ENCODE data around the gene CYREN.

Gene CYREN

DNA sequence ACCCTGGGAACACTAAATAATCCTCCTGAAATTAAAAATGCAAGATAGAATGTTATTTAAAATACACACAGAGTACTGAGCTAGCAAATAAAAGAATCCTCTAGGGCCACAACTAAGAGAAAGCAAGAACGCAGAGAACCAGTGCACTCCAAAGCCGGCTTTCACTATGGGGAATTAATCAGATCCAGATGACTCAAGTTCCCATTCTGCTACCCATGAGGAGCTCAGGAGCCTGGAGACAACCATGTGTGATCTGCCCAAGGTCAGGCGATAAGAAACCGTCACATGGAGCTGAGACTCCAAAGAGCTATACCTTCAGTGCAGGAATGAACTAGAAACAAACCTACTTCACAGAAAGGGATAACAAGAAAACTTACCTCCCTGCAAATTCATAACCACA is 19.5 kb upstream of the CYREN start:
- Mint-ChIP-seq H3K4me1 (ENCODE audit: low read depth) (peaks cover 9% of the 10 kb centered on the region), H3K27ac (peak overlapping the region; percentile 11), H3K27me3 (no peaks in the 10 kb centered on the region), H3K9me3 (no peaks in the 10 kb centered on the region), H3K4me3 (no peak overlapping the region), H3K36me3 (ENCODE audit: low read depth) (peaks cover 97% of the 10 kb centered on the region)
- DNase-seq, result no peak

- no peak for DNase-seq
- H3K9me3 Mint-ChIP-seq, result no peaks in the 10 kb centered on the region
- H3K27me3 Mint-ChIP-seq, result no peaks in the 10 kb centered on the region
- H3K4me3 Mint-ChIP-seq, result no peak overlapping the region
- H3K36me3 Mint-ChIP-seq (ENCODE audit: low read depth), result peaks cover 97% of the 10 kb centered on the region
- peaks cover 9% of the 10 kb centered on the region for H3K4me1 Mint-ChIP-seq (ENCODE audit: low read depth)
- H3K27ac Mint-ChIP-seq, result no peak overlapping the region
These were observed 18.7 kb upstream of the CYREN start for GRCh38 chr7:135189221-135189662.

DNA sequence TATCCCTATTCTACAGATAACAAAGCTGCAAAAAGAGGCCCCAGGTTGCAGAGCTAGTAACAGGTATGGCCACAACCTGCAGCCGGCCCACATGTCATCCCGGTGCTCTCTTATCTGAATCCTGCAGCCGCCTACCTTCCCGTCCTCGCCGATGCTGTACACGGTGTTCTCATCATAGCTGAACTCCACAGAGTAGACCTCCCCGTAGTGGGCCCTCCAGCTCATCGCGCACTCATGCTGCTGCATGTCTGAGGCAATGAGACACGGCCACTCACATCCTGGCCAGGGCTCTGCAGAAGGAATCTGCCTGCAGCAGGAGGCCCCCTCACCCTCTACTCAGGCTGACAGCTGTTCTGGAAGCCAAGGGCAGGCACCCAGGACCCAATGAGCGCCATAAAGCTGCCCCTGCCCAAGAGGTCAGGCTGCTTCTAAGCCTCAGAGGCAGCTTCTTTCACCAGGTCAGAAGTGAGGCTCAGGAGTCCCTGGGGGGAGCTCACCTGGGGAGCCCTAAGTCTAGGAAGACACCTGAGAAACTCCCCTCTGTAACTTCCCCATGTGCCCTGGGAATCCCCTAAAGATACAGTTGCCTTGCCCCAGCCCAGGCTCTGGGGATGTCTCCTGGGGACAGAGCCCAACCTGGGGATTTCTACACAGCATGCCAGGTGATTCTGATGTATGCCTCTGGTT is 17.9 kb upstream of the CYREN start:
- no peak overlapping the region for H3K4me3 Mint-ChIP-seq
- no peaks in the 10 kb centered on the region for H3K27me3 Mint-ChIP-seq
- peaks cover 97% of the 10 kb centered on the region for H3K36me3 Mint-ChIP-seq (ENCODE audit: low read depth)
- DNase-seq, result no peak
- peaks cover 9% of the 10 kb centered on the region for H3K4me1 Mint-ChIP-seq (ENCODE audit: low read depth)
- no peak overlapping the region for H3K27ac Mint-ChIP-seq
- H3K9me3 Mint-ChIP-seq, result peaks cover 5% of the 10 kb centered on the region

- Mint-ChIP-seq H3K36me3 (ENCODE audit: low read depth) (peaks cover 98% of the 10 kb centered on the region), H3K4me3 (no peak overlapping the region), H3K27me3 (no peaks in the 10 kb centered on the region), H3K27ac (peak overlapping the region; percentile 57), H3K4me1 (ENCODE audit: low read depth) (peaks cover 9% of the 10 kb centered on the region), H3K9me3 (peaks cover 17% of the 10 kb centered on the region)
- DNase-seq, result no peak
These were observed 16.3 kb upstream of the CYREN start for GRCh38 chr7:135186841-135187253.

DNA sequence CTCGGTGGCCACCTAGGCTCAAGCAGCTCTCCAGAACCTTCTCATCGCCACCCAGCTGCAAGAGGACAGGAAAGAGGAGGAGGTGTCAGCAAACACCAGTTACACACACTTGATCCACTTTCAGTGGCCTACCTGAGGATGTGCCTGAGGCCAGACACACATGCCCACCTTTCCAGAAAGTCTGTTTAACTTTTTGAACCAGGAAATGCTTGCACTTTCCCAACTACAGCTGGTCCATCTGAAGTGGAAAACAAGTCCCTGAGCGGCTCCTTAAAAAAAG is 15.7 kb upstream of the CYREN start:
- H3K4me3 Mint-ChIP-seq, result no peak overlapping the region
- no peak overlapping the region for H3K27ac Mint-ChIP-seq
- no peak for DNase-seq
- peaks cover 99% of the 10 kb centered on the region for H3K36me3 Mint-ChIP-seq (ENCODE audit: low read depth)
- H3K9me3 Mint-ChIP-seq, result peaks cover 22% of the 10 kb centered on the region
- no peaks in the 10 kb centered on the region for H3K27me3 Mint-ChIP-seq
- H3K4me1 Mint-ChIP-seq (ENCODE audit: low read depth), result peaks cover 9% of the 10 kb centered on the region

DNA sequence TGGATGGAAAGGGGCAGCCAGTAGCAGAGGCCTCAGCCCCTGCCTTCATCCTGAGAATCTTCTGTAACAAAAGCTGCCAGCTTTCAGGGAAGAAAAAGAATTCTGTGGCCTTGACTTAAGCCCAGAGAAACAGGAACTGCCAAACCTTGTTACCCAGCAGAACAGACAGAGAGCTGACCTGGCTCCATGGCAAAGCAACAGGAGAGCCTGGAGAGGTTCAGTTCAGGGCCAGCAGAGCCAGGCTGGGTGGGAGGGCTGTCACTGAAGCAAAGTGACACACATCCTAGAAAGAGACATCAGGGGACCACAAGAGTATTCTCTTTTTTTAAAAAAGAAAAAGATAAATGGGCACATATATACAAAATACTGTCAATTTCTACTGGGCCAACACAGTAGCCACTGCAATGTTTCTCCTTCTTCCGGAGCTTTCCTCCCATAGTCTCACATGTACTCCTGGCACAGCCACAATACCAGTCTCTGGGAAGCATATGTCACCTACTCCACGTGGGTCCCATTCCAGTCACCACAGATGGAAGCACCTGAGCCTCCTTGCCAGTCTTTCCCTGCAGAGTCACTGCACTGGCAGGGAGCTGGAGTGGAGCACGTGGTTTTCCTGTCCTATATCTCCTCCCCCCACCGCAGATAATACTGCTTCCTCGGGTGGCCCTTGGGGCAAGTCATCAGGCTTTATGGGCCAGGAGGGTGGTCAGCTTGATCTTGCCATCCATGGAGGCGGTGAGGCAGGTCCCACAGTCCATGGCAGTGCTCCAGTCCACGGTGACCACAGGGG is 15.2 kb upstream of the CYREN start:
- Mint-ChIP-seq H3K36me3 (ENCODE audit: low read depth) (peaks cover 99% of the 10 kb centered on the region), H3K27ac (no peak overlapping the region), H3K27me3 (no peaks in the 10 kb centered on the region), H3K4me1 (ENCODE audit: low read depth) (peaks cover 9% of the 10 kb centered on the region), H3K4me3 (no peak overlapping the region), H3K9me3 (peaks cover 24% of the 10 kb centered on the region)
- no peak for DNase-seq

DNA sequence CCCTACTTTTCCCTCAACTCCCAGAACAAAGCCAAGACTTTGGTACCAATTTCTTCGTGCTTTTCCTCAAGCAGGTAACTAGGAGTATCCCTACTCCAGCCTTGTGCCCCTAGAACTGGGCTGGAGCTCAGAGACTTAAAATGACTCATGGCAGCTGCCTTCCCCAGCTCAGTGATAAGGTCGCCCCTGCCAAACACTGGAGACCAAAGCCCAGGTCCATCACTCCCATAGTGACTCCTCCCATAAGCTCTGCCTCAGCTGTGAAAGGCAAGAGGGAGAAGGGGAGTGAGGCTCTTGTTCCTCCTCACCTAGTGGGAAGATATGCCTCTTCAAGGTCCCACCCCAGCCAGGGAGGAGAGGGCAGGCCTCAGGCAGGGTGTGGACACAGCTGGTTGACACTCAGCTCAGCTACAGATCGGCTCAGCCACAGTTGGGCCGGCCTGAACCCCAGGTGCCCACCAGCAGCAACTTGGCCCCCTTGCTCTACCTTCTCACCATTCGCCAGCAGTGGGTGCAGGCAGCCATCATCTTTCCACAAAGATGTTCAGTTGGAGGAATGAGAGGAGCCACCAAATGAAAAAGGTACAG is 13.8 kb upstream of the CYREN start:
- peaks cover 96% of the 10 kb centered on the region for H3K36me3 Mint-ChIP-seq (ENCODE audit: low read depth)
- H3K27ac Mint-ChIP-seq, result no peak overlapping the region
- H3K4me3 Mint-ChIP-seq, result no peak overlapping the region
- no peaks in the 10 kb centered on the region for H3K27me3 Mint-ChIP-seq
- no peak for DNase-seq
- H3K4me1 Mint-ChIP-seq (ENCODE audit: low read depth), result peaks cover 9% of the 10 kb centered on the region
- H3K9me3 Mint-ChIP-seq, result peaks cover 33% of the 10 kb centered on the region

DNA sequence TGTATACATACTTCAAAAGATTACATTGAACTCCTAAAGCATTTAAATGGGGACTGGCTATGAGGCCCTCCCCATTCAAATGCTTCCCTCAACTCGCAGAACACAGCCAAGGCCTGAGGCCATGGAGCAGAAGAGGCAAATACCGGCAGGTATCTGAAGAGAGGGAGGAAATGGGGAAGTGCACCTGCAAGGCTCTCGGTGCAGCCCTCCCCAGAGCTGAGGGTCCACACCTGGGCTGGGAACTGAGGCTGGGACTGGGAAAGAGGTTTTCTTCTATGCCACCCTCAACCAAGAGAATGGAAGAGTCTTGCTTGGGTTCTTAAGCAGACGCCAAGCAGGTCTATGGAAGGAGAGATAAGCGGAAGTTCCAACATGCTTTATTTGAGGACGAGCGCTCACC is 13.0 kb upstream of the CYREN start:
- H3K27ac Mint-ChIP-seq, result no peak overlapping the region

DNA sequence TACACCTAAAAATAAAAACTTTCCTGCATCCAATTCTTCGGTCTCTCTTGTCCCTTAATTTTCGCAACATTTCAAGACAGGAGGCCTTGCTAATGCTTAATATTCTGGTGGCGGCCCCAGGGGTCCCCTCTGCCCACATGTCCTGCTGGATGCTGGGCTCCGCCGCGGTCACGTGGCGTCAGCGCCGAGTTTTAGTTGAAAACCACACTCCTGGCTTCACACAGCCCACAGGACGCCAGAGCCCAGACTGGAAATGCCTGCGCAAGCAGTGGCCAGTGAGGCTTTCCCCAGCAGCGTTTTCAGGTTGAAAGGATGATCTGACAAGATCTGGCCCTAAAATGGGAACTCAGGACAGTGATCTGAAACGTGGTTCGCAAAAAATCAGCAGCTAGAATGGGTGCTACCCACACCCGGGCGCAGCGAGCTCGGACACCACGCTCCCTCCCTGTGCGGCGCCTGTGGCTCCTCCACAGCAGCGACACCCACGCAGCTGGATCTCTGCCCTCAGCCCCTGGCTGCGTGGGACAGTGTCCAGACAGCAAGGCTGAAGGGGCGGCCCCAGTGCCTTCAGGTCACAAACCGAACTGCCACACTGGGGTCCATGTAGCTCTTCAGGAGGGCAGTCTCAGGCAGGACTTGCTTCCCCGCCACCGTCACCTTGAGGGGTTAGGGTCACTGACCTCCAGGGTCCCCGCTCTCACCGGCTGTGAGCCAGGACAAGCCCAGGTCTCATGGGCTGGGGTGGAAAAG is 11.6 kb upstream of the CYREN start:
- Mint-ChIP-seq H3K36me3 (ENCODE audit: low read depth) (peaks cover 80% of the 10 kb centered on the region), H3K27ac (no peak overlapping the region), H3K4me1 (ENCODE audit: low read depth) (peaks cover 7% of the 10 kb centered on the region), H3K4me3 (no peak overlapping the region), H3K9me3 (peaks cover 39% of the 10 kb centered on the region), H3K27me3 (no peaks in the 10 kb centered on the region)
- no peak for DNase-seq

More for the DNA sequence above, 13.0 kb upstream of the CYREN start:
- Mint-ChIP-seq H3K27me3 (no peaks in the 10 kb centered on the region), H3K36me3 (ENCODE audit: low read depth) (peaks cover 93% of the 10 kb centered on the region), H3K9me3 (peaks cover 39% of the 10 kb centered on the region), H3K4me3 (no peak overlapping the region), H3K4me1 (ENCODE audit: low read depth) (peaks cover 9% of the 10 kb centered on the region)
- no peak for DNase-seq

DNA sequence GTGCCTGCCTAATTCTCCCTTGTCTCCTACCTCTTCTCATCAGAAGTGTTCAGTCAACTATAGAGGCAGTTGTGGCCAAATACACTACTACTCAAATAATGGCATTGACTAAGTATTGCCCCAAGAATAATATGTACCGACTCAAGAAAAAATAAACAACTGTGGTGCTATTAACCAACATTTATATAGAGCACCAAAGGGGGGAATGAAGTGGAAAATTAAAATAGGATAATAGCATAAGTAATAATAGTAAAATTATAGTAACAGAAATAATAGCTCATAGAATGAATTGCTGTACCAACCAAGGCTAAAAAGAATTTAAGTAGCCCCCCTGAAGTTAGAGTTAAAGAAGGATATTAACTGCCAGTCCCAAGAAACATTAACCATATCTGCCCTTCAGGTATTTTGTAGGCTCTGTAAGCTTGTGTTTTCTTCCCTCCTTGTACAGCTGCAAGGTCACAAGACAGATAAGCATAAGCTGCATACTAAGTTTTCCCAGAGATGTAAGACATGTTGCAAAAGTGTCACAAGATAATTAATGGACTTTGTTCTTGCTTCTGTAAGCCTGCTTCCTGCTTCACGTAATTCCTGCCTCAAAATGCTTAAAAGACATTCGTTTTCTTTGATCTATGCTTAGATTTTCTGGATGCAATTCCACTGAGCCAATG is 10.9 kb upstream of the CYREN start:
- H3K27me3 Mint-ChIP-seq, result no peaks in the 10 kb centered on the region
- H3K27ac Mint-ChIP-seq, result no peak overlapping the region
- peaks cover 76% of the 10 kb centered on the region for H3K36me3 Mint-ChIP-seq (ENCODE audit: low read depth)
- no peaks in the 10 kb centered on the region for H3K4me1 Mint-ChIP-seq (ENCODE audit: low read depth)
- H3K9me3 Mint-ChIP-seq, result peaks cover 39% of the 10 kb centered on the region
- no peak overlapping the region for H3K4me3 Mint-ChIP-seq
- no peak for DNase-seq

DNA sequence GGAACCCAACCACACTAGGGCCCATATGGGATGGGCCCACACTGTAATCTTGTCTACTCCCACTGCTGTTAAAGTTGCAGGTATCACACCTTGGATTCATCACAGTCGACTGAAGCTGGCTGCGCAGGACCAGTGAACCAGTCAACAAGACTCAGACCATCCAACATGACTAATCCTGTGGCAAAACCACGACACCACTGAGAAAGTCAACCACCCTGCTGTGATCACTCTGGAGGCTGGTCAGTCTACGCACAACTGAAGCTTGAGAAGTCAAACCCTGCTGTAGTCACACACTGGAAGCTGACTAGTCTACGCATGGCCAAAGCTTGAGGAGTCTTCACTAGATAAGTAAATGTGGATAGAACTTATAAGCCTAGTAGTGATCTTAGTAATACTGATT is 9.6 kb upstream of the CYREN start:
- Mint-ChIP-seq H3K9me3 (peaks cover 39% of the 10 kb centered on the region), H3K36me3 (ENCODE audit: low read depth) (peaks cover 66% of the 10 kb centered on the region), H3K4me1 (ENCODE audit: low read depth) (no peaks in the 10 kb centered on the region), H3K4me3 (no peak overlapping the region), H3K27ac (no peak overlapping the region), H3K27me3 (no peaks in the 10 kb centered on the region)
- DNase-seq, result no peak

GRCh38 chr7:135179321-135179925 is 8.9 kb upstream of the CYREN start:
- H3K9me3 Mint-ChIP-seq, result peaks cover 39% of the 10 kb centered on the region
- H3K27me3 Mint-ChIP-seq, result no peaks in the 10 kb centered on the region
- no peak overlapping the region for H3K27ac Mint-ChIP-seq
- no peak for DNase-seq
- peaks cover 59% of the 10 kb centered on the region for H3K36me3 Mint-ChIP-seq (ENCODE audit: low read depth)
- H3K4me1 Mint-ChIP-seq (ENCODE audit: low read depth), result no peaks in the 10 kb centered on the region
- H3K4me3 Mint-ChIP-seq, result no peak overlapping the region

- DNase-seq, result no peak
- Mint-ChIP-seq H3K9me3 (peaks cover 33% of the 10 kb centered on the region), H3K36me3 (ENCODE audit: low read depth) (peaks cover 48% of the 10 kb centered on the region), H3K27ac (no peak overlapping the region), H3K27me3 (no peaks in the 10 kb centered on the region), H3K4me3 (no peak overlapping the region), H3K4me1 (ENCODE audit: low read depth) (no peaks in the 10 kb centered on the region)
These were observed 7.9 kb upstream of the CYREN start for GRCh38 chr7:135178364-135178763.
